Astrocyte of the cerebellum (primary cell): Measurements from ENCODE around the gene PBRM1.

Experiments used
- DNase-seq: peaks from one replicate; pipeline ENCODE4 v3.0.0-alpha.2; 2011; ENCODE audit warnings: low read depth
- H3K4me3 ChIP-seq: 2 replicates; pipeline ENCODE4 v1.5.1; 2011; ENCODE audit warnings: mild to moderate bottlenecking, low read depth, low read length, moderate library complexity
- CTCF ChIP-seq: IDR thresholded peaks from 2 replicates; pipeline ENCODE4 v1.5.1; 2012; ENCODE audit warnings: low read length, low read depth, moderate library complexity, mild to moderate bottlenecking; ENCODE audit errors: missing control alignments
- in situ Hi-C: cut with HindIII; loops from 2 replicates; pipeline ENCODE4 v1.10.0; 2017; ENCODE audit warnings: low sequenced_read_pairs

Gene PBRM1

GRCh38 chr3:52651592-52651991 is 34.1 kb downstream of the PBRM1 start:
- no peak overlapping the region for H3K4me3 ChIP-seq
- in situ Hi-C loops = no loop called here
- no peak for DNase-seq
- no peak for TF ChIP-seq CTCF

GRCh38 chr3:52650439-52650838 is 35.3 kb downstream of the PBRM1 start:
- DNase-seq = no peak
- H3K4me3 ChIP-seq = no peak overlapping the region
- in situ Hi-C loops = no loop called here
- no peak for TF ChIP-seq CTCF

- TF ChIP-seq CTCF = no peak
- no peak for DNase-seq
- in situ Hi-C loops = no loop called here
Measured at GRCh38 chr3:52649461-52650210, 36.1 kb downstream of the PBRM1 start.

GRCh38 chr3:52645549-52645948 is 40.2 kb downstream of the PBRM1 start:
- in situ Hi-C loops = no loop called here

More at GRCh38 chr3:52649461-52650210, 36.1 kb downstream of the PBRM1 start:
- no peak overlapping the region for H3K4me3 ChIP-seq

GRCh38 chr3:52636673-52637072 is 49.0 kb downstream of the PBRM1 start:
- DNase-seq = no peak
- in situ Hi-C loops = no loop called here
- H3K4me3 ChIP-seq = no peak overlapping the region
- TF ChIP-seq CTCF = no peak

More at GRCh38 chr3:52645549-52645948, 40.2 kb downstream of the PBRM1 start:
- no peak for DNase-seq
- no peak for TF ChIP-seq CTCF
- H3K4me3 ChIP-seq = no peak overlapping the region

- no peak overlapping the region for H3K4me3 ChIP-seq
- no peak for TF ChIP-seq CTCF
- in situ Hi-C loops = no loop called here
- peak; percentile 20 for DNase-seq
Measured at GRCh38 chr3:52633786-52634185, 51.9 kb downstream of the PBRM1 start.
